Activated CD8-positive, alpha-beta T cell treated with anti-CD3 and anti-CD28 coated beads for 36 hours (primary cell): Measurements from ENCODE around the gene AEBP2. TPM values are rescaled to one million over a fixed set of nuclear protein-coding genes. Genes with fewer than 3 reads are reported as not detected.

Source experiments
- ATAC-seq: fragments of 200-7000 bp; cut with Tn5 transposase; one replicate; pipeline ENCODE4 v1.10.0; 2021; ENCODE audit warnings: mild to moderate bottlenecking, moderate library complexity
- CTCF ChIA-PET: fragments of 350-600 bp; sonication (Branson Sonifier 250); formaldehyde crosslinking; loops from one replicate; lab custom pipeline; 2021; ENCODE audit warnings: antibody characterized with exemption; lab: Charles Lee
- POLR2A ChIA-PET: fragments of 350-600 bp; sonication (Branson Sonifier 250); formaldehyde crosslinking; loops from one replicate; lab custom pipeline; 2021; ENCODE audit warnings: antibody characterized with exemption; lab: Charles Lee
- DNase-seq: peaks from one replicate; pipeline ENCODE4 v3.0.0-alpha.2; 2020
- H3K27ac Mint-ChIP-seq: one replicate; pipeline ENCODE4 v1.8.0; 2021; ENCODE audit warnings: mild to moderate bottlenecking, mixed read lengths
- H3K27me3 Mint-ChIP-seq: one replicate; pipeline ENCODE4 v1.8.0; 2021; ENCODE audit warnings: mixed read lengths
- H3K36me3 Mint-ChIP-seq: one replicate; pipeline ENCODE4 v1.8.0; 2021; ENCODE audit warnings: low read depth, mixed read lengths
- H3K4me1 Mint-ChIP-seq: one replicate; pipeline ENCODE4 v1.8.0; 2021; ENCODE audit warnings: low read depth, mixed read lengths
- H3K4me3 Mint-ChIP-seq: one replicate; pipeline ENCODE4 v1.8.0; 2021; ENCODE audit warnings: mild to moderate bottlenecking, moderate library complexity, mixed read lengths
- H3K9me3 Mint-ChIP-seq: one replicate; pipeline ENCODE4 v1.8.0; 2021; ENCODE audit warnings: mixed read lengths
- CTCF ChIP-seq: fragments of 200-600 bp; IDR thresholded peaks from one replicate; pipeline ENCODE4 v1.8.0; 2022; ENCODE audit warnings: antibody characterized with exemption, mild to moderate bottlenecking
- intact Hi-C: fragments of 100-400 bp; cut with micrococcal nuclease; formaldehyde crosslinking; loops from one replicate; pipeline ENCODE4 v1.10.0; 2022
- total RNA-seq, 2 experiments: library from RNA; stranded (reverse); gene quantifications; one replicate each; pipeline ENCODE4 v1.2.3, GENCODE V29; 2021

AEBP2 gene
- total RNA-seq, 2 experiments from 2014 or later: 59.6 to 63.3 TPM

DNA sequence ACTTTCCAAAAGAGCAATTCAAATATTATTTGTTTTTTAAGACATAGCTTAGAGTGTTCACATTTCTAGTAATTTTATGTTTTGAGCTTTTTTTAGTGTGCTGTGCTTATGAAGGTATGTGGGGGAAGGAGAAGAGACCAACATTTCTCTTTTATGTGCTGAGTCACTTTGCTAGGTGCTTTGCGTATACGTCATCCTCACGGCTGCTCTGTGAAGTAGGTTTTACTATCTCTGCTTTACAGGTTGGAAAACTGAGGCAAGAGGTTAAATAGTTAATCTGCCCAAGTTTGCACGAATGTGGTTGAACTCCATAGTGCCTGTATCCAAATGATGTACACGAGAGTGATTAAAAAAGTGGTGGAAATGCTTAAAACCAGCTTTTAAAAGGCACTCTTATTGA, 75.9 kb downstream of the AEBP2 start:
- Mint-ChIP-seq H3K4me3 (no peak overlapping the region), H3K4me1 (peaks cover 13% of the 10 kb centered on the region), H3K27me3 (no peaks in the 10 kb centered on the region), H3K36me3 (peaks cover 26% of the 10 kb centered on the region), H3K27ac (peak overlapping the region; percentile 57), H3K9me3 (no peaks in the 10 kb centered on the region)
- no peak for TF ChIP-seq CTCF
- ChIA-PET CTCF (interaction anchor here (0.7 kb wide), 1 partner anchor 31 kb away, joined by 3 read pairs; no protein-coding TSS in a partner anchor), POLR2A (no interaction called here)
- ATAC-seq: no peak
- no peak for DNase-seq
- intact Hi-C loops: no loop called here

GRCh38 chr12:19517583-19517982, 78.3 kb downstream of the AEBP2 start:
- TF ChIP-seq CTCF: no peak
- CTCF ChIA-PET: interaction anchor here (1.0 kb wide), 1 partner anchor 10 kb away, joined by 3 read pairs; no protein-coding TSS in a partner anchor

GRCh38 chr12:19518209-19518608, 78.9 kb downstream of the AEBP2 start:
- ChIA-PET POLR2A (no interaction called here), CTCF (no interaction called here)
- ATAC-seq (no peak), DNase-seq (no peak)
- Mint-ChIP-seq H3K4me3 (no peak overlapping the region), H3K4me1 (peaks cover 7% of the 10 kb centered on the region), H3K9me3 (no peaks in the 10 kb centered on the region), H3K27ac (no peak overlapping the region), H3K27me3 (no peaks in the 10 kb centered on the region), H3K36me3 (peaks cover 17% of the 10 kb centered on the region)
- intact Hi-C loops: no loop called here
- TF ChIP-seq CTCF: no peak

More at GRCh38 chr12:19517583-19517982, 78.3 kb downstream of the AEBP2 start:
- H3K9me3 Mint-ChIP-seq: no peaks in the 10 kb centered on the region
- intact Hi-C loops: no loop called here
- H3K27ac Mint-ChIP-seq: no peak overlapping the region
- H3K4me1 Mint-ChIP-seq: peaks cover 7% of the 10 kb centered on the region
- ATAC-seq (no peak), DNase-seq (no peak)
- H3K4me3 Mint-ChIP-seq: no peak overlapping the region
- no peaks in the 10 kb centered on the region for H3K27me3 Mint-ChIP-seq
- H3K36me3 Mint-ChIP-seq: peaks cover 16% of the 10 kb centered on the region
- POLR2A ChIA-PET: no interaction called here

DNA sequence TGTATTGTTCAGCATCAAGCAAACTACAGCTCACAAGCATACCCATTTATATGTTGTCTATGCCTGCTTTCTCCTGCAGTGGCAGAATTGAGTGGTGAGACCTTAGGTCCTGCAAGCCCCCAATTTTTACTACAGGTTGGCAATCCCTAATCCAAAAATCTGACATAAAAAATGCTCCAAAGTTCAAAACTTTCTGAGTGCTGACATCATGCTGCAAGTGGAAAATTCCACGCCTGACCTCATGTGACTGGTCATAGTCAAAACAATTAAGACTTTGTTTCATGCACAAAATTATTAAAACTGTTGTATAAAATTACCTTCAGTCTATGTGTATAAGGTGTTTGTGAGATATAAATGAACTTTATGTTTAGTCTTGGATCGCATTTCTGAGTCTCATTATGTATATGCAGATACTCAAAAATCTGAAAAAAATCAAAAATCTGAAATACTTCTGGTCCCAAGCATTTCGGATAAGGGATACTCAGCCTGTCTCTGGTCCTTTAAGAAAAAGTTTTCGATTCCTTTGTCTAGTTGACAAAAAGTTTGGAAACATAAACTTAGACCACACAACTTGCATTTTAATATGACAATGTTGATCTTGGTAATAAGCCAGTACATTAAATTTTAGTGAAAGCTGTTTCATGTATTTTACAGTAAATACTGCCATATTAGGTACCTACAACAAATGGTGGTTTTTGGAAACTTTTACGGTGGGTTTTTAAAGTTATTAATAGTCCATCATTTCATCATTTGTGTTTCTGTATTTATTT, 81.5 kb downstream of the AEBP2 start:
- no peaks in the 10 kb centered on the region for H3K9me3 Mint-ChIP-seq
- ATAC-seq: no peak
- intact Hi-C loops: no loop called here
- H3K36me3 Mint-ChIP-seq: peaks cover 8% of the 10 kb centered on the region
- no peaks in the 10 kb centered on the region for H3K27me3 Mint-ChIP-seq
- TF ChIP-seq CTCF: no peak
- H3K4me3 Mint-ChIP-seq: no peak overlapping the region
- H3K27ac Mint-ChIP-seq: no peak overlapping the region
- peaks cover 4% of the 10 kb centered on the region for H3K4me1 Mint-ChIP-seq
- ChIA-PET POLR2A (no interaction called here), CTCF (no interaction called here)
- no peak for DNase-seq

- DNase-seq (no peak), ATAC-seq (no peak)
- TF ChIP-seq CTCF: no peak
- Mint-ChIP-seq H3K27me3 (no peaks in the 10 kb centered on the region), H3K9me3 (no peaks in the 10 kb centered on the region), H3K36me3 (peaks cover 5% of the 10 kb centered on the region), H3K27ac (no peak overlapping the region), H3K4me3 (no peak overlapping the region), H3K4me1 (peaks cover 30% of the 10 kb centered on the region)
- intact Hi-C loops: no loop called here
- ChIA-PET CTCF (no interaction called here), POLR2A (no interaction called here)
These were observed 86.0 kb downstream of the AEBP2 start for GRCh38 chr12:19525274-19525673.
